Measurements from ENCODE around the gene APRT. TPM values are rescaled to one million over a fixed set of nuclear protein-coding genes. Genes with fewer than 3 reads are reported as not detected.
A peak's percentile ranks its signal among the peaks of the same experiment; 100 is the strongest.
"Not testable (repeated sequence)": the region's sequence is repeated elsewhere in the genome, so short reads cannot be mapped to it uniquely, and the experiment has no call there.

APRT gene
- total RNA-seq, 8 experiments from 2014 or later, result 30.2 to 241 (median 65.9) TPM

DNA sequence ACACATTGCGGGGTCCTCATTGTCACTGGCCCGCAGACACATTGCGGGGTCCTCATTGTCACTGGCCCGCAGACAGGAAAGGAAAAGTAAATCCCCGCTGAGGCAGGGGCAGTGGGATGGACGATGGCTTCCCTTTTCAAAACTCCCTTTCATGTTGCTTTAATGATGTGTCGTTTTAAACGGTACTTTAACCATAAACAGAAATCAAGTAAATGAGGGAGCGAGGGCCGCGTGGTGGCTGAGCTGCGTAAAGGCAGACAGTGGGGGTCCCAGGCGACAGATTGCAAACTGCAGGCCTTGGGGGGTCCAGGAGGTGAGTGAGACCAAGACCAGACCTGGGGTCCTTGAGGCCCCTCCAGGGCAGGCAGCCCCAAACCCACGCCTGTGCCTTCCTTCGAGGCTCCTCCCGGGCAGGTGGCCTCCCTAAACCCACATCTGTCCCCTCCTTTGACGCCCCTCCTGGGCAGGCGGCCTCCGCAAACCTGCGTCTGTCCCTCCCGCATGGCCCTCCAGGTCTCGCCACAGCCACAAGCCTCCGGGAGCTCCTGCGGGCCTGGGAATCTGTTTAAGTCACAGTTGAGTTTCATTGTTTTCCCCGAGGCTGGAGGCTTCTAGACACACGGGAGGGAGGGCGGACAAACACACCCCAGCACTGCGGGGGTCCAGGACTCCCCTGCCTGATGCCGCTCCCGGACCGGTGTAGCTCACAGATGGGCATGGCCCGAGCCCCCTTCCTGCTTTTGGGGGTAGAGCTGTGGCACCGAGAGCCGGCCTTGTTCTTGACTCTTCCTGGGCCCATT lies 34.1 kb downstream of the APRT start:
- 0 to 100% (median 71%) methylated on average over 1 to 14 of the region's 34 CpGs; no CpG with 5 or more reads in 3 of the 10 experiments for WGBS, 10 experiments
- Histone ChIP-seq H3K4me1 (replicated peaks in 1 of 2) (peaks cover 20 to 45% of the 10 kb centered on the region in 2 donors), H3K27ac (no peak overlapping the region), H3K4me3 (no peak overlapping the region)
- no peak for ATAC-seq (replicated peaks in 6 of 8)
- in situ Hi-C loops (cut with MboI; ENCODE audit: low pct_unique_long_range_greater_than_20kb in 2 of 9, low sequenced_read_pairs in 9 of 9, unreplicated experiment in 9 of 9), result no loop called here

DNA sequence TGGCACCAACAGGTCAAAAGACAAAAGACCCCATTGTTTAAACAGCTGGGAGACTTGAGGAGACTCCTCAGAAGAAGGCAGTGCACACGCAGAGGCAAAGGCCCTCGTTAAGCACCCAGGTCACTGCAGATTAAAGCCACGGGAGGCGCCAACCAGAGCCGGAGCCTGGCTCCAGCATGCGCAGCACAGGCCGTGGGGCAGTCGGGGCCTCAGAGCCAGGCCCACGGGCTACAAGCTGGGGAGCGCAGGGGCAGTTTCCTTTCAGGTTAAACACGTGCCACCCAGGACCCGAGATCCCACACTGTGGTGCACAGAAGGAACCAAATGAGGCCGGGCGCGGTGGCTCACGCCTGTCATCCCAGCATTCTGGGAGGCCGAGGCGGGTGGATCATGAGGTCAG lies 35.9 kb downstream of the APRT start:
- H3K4me3 ChIP-seq, result no peak overlapping the region
- peaks cover 34 to 59% of the 10 kb centered on the region in 2 donors for H3K4me1 ChIP-seq (replicated peaks in 1 of 2)
- no peak for ATAC-seq (replicated peaks in 6 of 8)
- no peak overlapping the region for H3K27ac ChIP-seq
- WGBS, 10 experiments, result 76 to 92% (median 82%) methylated on average over 1 to 5 of the region's 18 CpGs; no CpG with 5 or more reads in 6 of the 10 experiments
- in situ Hi-C loops (cut with MboI; ENCODE audit: low pct_unique_long_range_greater_than_20kb in 2 of 9, low sequenced_read_pairs in 9 of 9, unreplicated experiment in 9 of 9), result no loop called here

DNA sequence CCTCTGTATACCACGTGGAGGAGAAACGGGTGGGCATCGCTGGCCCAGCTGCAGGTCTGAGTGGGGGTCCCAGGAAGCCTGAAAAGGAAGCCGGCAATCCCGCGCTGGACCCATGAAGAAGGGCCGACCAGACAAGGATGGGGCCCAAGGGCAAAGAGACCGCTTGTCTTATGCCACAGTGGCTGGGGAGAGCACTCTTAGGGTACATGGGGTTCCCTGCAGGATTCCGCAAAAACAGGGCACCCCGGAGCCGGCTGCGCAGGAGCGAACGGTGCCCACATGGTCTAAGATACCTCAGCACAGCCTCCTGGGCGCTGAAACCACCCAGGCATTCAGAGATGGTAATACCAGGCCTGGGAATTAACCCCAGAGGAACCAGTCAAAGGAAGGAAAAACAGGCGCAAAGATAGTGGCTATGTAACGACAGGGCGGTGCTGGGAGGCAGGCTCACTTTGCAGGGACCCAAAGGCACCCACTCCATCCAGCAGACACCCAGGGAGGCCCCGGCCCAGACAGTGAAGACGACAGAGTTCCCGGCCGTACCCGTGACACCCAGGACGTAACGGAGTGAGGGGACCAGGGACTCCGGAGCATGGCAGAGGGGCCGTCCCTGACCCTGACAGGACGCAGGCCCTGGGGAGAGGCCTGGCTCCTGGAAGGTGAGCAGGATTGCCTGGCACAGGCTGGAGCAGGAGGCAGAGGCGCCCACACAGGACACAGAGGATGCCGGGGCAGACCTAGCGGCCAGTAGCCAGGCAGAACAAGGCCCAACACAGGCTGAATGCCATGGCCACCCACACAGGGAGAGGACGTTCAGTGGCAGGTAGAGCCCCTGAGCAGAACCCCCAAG lies 37.0 kb downstream of the APRT start:
- WGBS, 10 experiments, result 84 to 100% (median 93%) methylated on average over 2 to 15 of the region's 32 CpGs; no CpG with 5 or more reads in 4 of the 10 experiments
- H3K27ac ChIP-seq, result peak overlapping the region in 1 of 2 donors; percentile 90
- no peak overlapping the region for H3K4me3 ChIP-seq
- ATAC-seq (replicated peaks in 6 of 8), result no peak
- peaks cover 45 to 60% of the 10 kb centered on the region in 2 donors for H3K4me1 ChIP-seq (replicated peaks in 1 of 2)
- in situ Hi-C loops (cut with MboI; ENCODE audit: low pct_unique_long_range_greater_than_20kb in 2 of 9, low sequenced_read_pairs in 9 of 9, unreplicated experiment in 9 of 9), result no loop called here

DNA sequence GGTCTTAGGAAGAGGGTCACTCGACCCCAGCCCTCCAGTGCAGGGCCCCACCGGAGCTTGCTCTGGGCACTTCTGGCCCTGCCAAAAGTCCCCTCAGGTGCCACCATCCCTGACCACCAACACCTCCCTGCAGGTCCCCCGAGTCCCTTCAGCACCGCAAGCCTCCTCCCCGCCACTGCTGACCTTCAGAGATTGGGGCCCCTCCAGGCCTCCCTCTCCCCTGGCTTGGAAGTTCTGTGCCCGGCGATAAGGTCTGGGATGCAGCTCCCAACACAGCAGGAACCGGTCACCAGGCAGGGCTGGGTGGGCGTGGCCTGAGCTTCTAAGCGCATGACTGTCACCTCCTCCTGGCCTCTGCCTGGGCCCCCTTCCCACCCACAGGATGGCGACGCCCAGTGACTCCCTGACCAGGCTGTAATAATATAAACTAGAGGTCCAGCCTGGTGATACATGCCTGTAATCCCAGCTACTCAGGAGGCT lies 37.9 kb downstream of the APRT start:
- 8 to 25% (median 10%) methylated on average over 2 of the region's 12 CpGs; no CpG with 5 or more reads in 7 of the 10 experiments for WGBS, 10 experiments
- no peak overlapping the region for H3K4me3 ChIP-seq
- peak; percentile 31 to 64 (median 41) for ATAC-seq (replicated peaks in 6 of 8)
- in situ Hi-C loops (cut with MboI; ENCODE audit: low pct_unique_long_range_greater_than_20kb in 2 of 9, low sequenced_read_pairs in 9 of 9, unreplicated experiment in 9 of 9), result no loop called here
- H3K4me1 ChIP-seq (replicated peaks in 1 of 2), result peaks cover 52 to 62% of the 10 kb centered on the region in 2 donors
- peak overlapping the region; percentile 32 to 90 for H3K27ac ChIP-seq

DNA sequence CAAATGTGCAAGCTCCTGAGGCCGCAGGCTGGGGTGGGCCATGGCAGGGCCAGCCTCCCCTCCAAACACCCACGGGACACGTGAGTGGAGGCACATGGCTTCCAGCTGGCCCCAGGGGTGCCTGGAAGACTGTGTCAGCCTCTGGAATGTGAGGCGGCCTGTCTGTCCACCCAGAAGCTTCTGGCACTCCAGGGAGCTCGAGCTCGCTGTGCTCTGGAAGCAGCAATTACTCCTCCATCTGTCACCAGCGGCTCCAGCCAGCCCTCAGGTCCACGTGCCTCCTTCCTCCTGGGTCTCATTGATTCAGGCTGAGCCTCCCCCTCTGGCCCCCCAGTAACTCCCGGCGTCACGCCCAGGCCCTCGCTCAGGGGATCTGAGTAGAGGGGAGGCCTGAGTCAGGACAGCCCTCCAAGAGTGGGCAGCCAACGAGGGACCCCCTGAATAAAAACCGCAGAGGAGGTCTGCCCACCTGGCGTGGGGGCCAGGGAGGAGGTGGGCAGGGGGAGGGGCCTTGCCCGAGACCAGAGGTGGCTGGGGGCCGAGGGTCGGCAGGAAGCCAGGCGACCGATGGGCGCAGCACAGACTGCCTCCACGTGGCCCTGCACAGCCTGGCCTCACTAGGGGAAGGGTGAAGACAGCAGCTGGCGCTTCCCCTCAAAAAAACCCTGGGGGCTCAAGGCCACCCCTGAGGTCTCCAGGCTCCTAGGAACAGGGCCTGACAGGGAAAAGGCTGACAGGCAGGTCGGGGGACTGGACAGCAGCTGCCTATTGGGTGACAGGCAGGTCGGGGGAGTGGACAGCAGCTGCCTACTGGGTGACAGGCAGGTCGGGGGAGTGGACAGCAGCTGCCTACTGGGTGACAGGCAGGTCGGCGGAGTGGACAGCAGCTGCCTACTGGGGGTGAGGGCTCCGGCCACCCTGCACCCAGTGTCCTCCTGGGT lies 38.6 kb downstream of the APRT start:
- in situ Hi-C loops (cut with MboI; ENCODE audit: low pct_unique_long_range_greater_than_20kb in 2 of 9, low sequenced_read_pairs in 9 of 9, unreplicated experiment in 9 of 9), result no loop called here
- no peak overlapping the region for H3K4me3 ChIP-seq
- ATAC-seq (replicated peaks in 6 of 8), result peak; percentile 43 to 72 (median 62)
- peak overlapping the region; percentile 69 to 90 for H3K27ac ChIP-seq
- WGBS, 10 experiments, result 7 to 67% (median 40%) methylated on average over 1 to 7 of the region's 29 CpGs; no CpG with 5 or more reads in 5 of the 10 experiments
- H3K4me1 ChIP-seq (replicated peaks in 1 of 2), result peaks cover 59 to 68% of the 10 kb centered on the region in 2 donors

GRCh38 chr16:88771781-88772180 lies 39.9 kb downstream of the APRT start:
- Histone ChIP-seq H3K27ac (peak overlapping the region in 1 of 2 donors; percentile 90), H3K4me1 (replicated peaks in 1 of 2) (peaks cover 65 to 74% of the 10 kb centered on the region in 2 donors)
- WGBS, 10 experiments, result no CpG with 5 or more reads among the region's 23 CpGs
- in situ Hi-C loops (cut with MboI; ENCODE audit: low pct_unique_long_range_greater_than_20kb in 2 of 9, low sequenced_read_pairs in 9 of 9, unreplicated experiment in 9 of 9); H3K4me3 ChIP-seq; ATAC-seq (replicated peaks in 6 of 8): not testable (repeated sequence)

- WGBS, 10 experiments, result 83% methylated on average over 2 of the region's 19 CpGs; no CpG with 5 or more reads in 9 of the 10 experiments
- peak in 1 of 8 experiments; percentile 31 for ATAC-seq (replicated peaks in 6 of 8)
- in situ Hi-C loops (cut with MboI; ENCODE audit: low pct_unique_long_range_greater_than_20kb in 2 of 9, low sequenced_read_pairs in 9 of 9, unreplicated experiment in 9 of 9), result no loop called here
- no peak overlapping the region for H3K4me3 ChIP-seq
- peak overlapping the region; percentile 64 to 78 for H3K27ac ChIP-seq
- peaks cover 65 to 76% of the 10 kb centered on the region in 2 donors for H3K4me1 ChIP-seq (replicated peaks in 1 of 2)
Measured at GRCh38 chr16:88771294-88771772, 40.4 kb downstream of the APRT start.

- no peak overlapping the region for H3K4me3 ChIP-seq
- ATAC-seq (replicated peaks in 6 of 8), result peak in 7 of 8 experiments; percentile 11 to 75 (median 62)
- WGBS, 10 experiments, result 27 to 88% (median 53%) methylated on average over 1 to 15 of the region's 41 CpGs; no CpG with 5 or more reads in 5 of the 10 experiments
- H3K4me1 ChIP-seq (replicated peaks in 1 of 2), result peaks cover 65 to 76% of the 10 kb centered on the region in 2 donors
- in situ Hi-C loops (cut with MboI; ENCODE audit: low pct_unique_long_range_greater_than_20kb in 2 of 9, low sequenced_read_pairs in 9 of 9, unreplicated experiment in 9 of 9), result no loop called here
- peak overlapping the region; percentile 64 to 78 for H3K27ac ChIP-seq
Measured at GRCh38 chr16:88770461-88771293, 41.1 kb downstream of the APRT start.

DNA sequence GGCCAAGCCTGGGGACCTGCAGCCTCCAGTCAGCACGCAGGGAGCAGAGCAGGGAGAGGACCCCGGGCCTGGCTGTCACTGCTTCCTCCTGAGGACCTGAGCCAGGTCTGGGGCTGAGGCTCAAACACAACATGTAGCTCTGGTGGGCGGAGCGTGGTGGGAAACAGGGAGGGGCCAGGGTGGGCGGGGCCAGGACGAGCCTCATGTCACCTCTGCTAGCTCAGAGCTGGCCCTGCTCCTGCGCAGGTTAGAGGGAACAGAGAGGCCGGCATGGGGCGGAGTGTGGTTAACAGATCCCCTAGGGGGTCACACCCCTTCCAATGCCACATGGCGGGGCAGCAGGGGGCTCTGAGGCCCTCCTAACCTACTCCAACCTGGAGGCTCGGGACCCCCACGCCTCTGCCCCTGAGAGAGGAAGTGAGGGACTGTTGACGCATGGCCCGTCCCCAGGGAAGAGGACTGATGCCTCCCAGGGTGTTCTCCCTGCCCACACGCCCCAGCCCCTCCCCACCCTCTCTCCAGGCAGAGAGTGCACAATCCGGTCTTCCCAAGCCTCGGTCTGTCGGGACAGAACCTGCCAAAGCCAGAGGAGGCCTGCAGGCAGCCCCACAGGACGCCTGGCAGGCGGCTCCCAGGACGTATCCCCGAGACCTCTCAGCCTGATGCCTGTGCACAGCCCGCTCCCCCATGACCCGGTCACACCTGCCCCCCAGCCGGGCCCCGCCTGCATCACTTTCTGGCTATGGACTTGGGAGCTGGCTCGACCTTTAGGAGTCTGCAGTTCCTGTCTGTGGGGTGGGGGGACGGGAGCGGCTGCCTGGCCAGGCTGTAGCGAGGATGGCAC lies 41.9 kb downstream of the APRT start:
- ATAC-seq (replicated peaks in 6 of 8), result peak in 6 of 8 experiments; percentile 1 to 41 (median 31)
- WGBS, 10 experiments, result no CpG with 5 or more reads among the region's 30 CpGs
- Histone ChIP-seq H3K4me1 (replicated peaks in 1 of 2) (peaks cover 65 to 82% of the 10 kb centered on the region in 2 donors), H3K4me3 (no peak overlapping the region), H3K27ac (peak overlapping the region; percentile 64 to 78)
- in situ Hi-C loops (cut with MboI; ENCODE audit: low pct_unique_long_range_greater_than_20kb in 2 of 9, low sequenced_read_pairs in 9 of 9, unreplicated experiment in 9 of 9), result no loop called here

GRCh38 chr16:88768071-88768783 lies 43.5 kb downstream of the APRT start:
- WGBS, 10 experiments, result 20 to 45% (median 33%) methylated on average over 1 to 4 of the region's 24 CpGs; no CpG with 5 or more reads in 7 of the 10 experiments
- Histone ChIP-seq H3K27ac (peak overlapping the region in 1 of 2 donors; percentile 61), H3K4me3 (no peak overlapping the region), H3K4me1 (replicated peaks in 1 of 2) (peaks cover 53 to 77% of the 10 kb centered on the region in 2 donors)
- in situ Hi-C loops (cut with MboI; ENCODE audit: low pct_unique_long_range_greater_than_20kb in 2 of 9, low sequenced_read_pairs in 9 of 9, unreplicated experiment in 9 of 9), result no loop called here
- peak in 3 of 8 experiments; percentile 5 to 62 (median 13) for ATAC-seq (replicated peaks in 6 of 8)
